Measurements from ENCODE around the gene FAM72C.
"Not testable (repeated sequence)": the region's sequence is repeated elsewhere in the genome, so short reads cannot be mapped to it uniquely, and the experiment has no call there.

- TF ChIP-seq CTCF (conservative IDR thresholded peaks at IDR 0.05; ENCODE audit: low read length); EZH2phosphoT487 (IDR thresholded peaks at IDR 0.05; ENCODE audit: borderline replicate concordance): not testable (repeated sequence)
Measured at GRCh38 chr1:144019101-144019500, 47.3 kb upstream of the FAM72C start.

Measured in Loucy (cell line).